NB4 (cell line): ENCODE results near the gene MCTP1.

Source experiments
- CTCF ChIP-seq: IDR thresholded peaks from one replicate; pipeline ENCODE4 v1.5.1; 2012; ENCODE audit warnings: low read depth, low read length
- MYC ChIP-seq: IDR thresholded peaks from 2 replicates; pipeline ENCODE4 v1.6.1; 2011; ENCODE audit warnings: low read depth, low read length
- POLR2A ChIP-seq: IDR thresholded peaks from 2 replicates; pipeline ENCODE4 v1.6.1; 2011; ENCODE audit warnings: mild to moderate bottlenecking; ENCODE audit not compliant: insufficient read length; ENCODE audit errors: extremely low read depth

DNA sequence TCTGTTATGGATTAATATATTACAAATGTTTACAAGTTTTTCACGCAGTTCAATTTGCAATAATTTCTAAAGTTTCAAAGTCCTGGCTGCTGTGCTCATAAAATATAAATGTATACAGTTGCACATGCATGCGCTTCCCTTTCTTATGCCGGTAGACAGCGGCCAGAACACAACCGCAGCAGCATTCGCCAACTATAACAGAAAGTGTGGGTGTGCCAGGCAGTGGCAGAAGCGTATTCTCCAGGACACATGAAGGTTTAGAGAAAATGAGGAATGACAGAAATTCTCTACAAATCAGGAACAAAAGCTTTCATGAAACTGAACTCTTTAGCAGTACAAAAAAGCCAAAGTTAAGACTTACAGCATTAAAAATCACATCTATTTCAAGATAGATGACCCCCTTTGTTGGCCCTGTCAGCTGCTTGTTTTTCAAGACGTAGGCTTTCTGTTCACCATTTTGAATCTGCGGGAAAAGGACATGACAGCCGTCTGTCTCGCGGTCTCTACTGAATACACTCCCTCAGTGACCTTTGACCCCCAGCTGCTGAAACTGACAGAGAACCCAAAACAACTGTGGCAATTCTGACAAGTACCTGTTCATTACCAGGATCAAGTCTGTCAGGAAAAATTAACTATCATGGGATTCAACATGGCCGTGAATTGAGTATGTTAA is 414.2 kb downstream of the MCTP1 start:
- TF ChIP-seq POLR2A (no peak), CTCF (no peak), MYC (no peak)
